Right ventricle myocardium inferior (tissue), 1 donor: ENCODE data around the gene HOXC11. TPM values are rescaled to one million over a fixed set of nuclear protein-coding genes. Genes with fewer than 3 reads are reported as not detected.
A peak's percentile ranks its signal among the peaks of the same experiment; 100 is the strongest.

Source experiments
- ATAC-seq: fragments of 200-7000 bp; cut with Tn5 transposase; one replicate; pipeline ENCODE4 v1.9.1; 2020; ENCODE audit warnings: mild to moderate bottlenecking, moderate library complexity
- DNase-seq: peaks from one replicate; pipeline ENCODE4 v3.0.0; 2021; ENCODE audit errors: missing footprints
- intact Hi-C: fragments of 100-400 bp; cut with DNase I; formaldehyde crosslinking; loops from one replicate; pipeline ENCODE4 v1.11.0; 2022
- total RNA-seq: library from RNA; stranded (reverse); fragmentation: NEBNext Ultra II Directional; extraction: Animal tissue kit (Norgen Biotek cat#: 25700); gene quantifications from one replicate; pipeline ENCODE4 v1.2.1, GENCODE V29; 2021
- donor health status: DM: no; HTN: yes; CAD: no; lungs with severe emphysema.

HOXC11 gene
- total RNA-seq, 1 donor from 2014 or later = not detected

DNA sequence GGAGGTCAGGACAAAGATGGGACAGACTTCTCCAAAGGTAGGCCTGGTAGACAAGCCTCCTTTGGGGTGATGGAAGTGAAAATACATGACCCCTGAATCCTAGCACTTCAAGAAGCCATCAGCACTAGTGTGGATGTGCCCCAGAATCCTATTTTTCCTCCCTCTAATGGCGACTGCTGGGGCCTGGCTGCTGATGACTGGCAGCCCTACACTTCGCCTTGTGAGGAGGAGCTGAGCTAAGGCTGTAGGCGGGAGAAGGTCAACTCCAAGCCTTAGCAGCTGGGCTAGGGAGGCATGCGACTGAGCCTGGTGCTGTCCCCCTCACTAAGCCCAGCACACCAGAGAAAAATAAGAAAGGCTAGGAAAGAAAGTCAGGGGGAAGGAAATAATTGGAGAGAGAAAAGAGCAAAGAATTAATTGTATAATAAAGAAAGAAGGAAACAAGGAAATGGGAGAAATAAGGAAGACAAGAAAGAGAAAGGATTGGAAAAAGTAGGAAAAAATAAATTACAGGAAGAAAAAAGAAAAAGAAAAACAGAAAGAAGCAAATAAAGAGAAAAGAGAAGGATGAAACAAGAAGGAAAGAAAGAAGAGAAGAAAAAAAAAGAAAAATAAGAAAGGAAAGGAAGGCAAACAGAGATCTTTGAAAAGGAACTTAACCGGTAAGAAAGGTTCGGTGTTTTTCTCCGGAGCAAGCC lies 7.3 kb downstream of the HOXC11 start:
- no peak for ATAC-seq
- intact Hi-C loops = no loop called here
- no peak for DNase-seq

DNA sequence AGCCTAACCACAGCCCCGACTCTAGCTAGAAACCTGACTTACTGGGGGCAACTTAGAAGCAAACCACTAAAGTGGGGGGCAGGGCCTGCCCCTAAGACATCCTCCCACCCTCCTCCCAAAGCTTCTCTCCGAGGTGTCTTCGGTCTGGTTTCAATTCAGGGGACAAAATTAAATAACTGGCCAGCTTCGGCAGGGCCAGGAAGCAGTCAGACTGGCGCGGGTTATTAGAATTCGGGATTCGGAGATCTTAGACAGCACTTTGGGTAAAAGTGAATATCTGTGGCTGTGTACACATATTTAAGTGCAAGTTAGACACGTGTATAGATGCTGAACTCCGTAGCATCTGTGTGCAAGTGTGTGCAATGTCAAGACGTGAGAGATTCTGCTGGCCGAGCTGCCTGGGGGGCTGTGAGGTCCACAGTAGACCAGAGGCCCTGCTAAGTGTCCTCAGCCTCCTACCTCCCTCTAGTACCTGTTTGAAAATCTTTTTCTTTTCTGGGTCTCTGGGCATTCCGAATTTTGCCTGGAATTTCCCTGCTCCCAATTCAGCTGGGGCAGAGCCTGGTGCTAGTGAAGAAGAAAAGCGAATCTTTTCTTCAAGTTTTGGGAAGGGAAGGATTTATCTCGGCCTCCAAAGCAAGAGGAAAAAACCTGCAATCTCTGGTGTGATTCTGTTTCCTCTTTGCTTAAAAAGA lies 8.0 kb downstream of the HOXC11 start:
- no peak for ATAC-seq
- intact Hi-C loops = no loop called here

GRCh38 chr12:53981634-53982565 lies 9.0 kb downstream of the HOXC11 start:
- intact Hi-C loops = no loop called here
- ATAC-seq = no peak
- no peak for DNase-seq

More for the DNA sequence above, 8.0 kb downstream of the HOXC11 start:
- no peak for DNase-seq

DNA sequence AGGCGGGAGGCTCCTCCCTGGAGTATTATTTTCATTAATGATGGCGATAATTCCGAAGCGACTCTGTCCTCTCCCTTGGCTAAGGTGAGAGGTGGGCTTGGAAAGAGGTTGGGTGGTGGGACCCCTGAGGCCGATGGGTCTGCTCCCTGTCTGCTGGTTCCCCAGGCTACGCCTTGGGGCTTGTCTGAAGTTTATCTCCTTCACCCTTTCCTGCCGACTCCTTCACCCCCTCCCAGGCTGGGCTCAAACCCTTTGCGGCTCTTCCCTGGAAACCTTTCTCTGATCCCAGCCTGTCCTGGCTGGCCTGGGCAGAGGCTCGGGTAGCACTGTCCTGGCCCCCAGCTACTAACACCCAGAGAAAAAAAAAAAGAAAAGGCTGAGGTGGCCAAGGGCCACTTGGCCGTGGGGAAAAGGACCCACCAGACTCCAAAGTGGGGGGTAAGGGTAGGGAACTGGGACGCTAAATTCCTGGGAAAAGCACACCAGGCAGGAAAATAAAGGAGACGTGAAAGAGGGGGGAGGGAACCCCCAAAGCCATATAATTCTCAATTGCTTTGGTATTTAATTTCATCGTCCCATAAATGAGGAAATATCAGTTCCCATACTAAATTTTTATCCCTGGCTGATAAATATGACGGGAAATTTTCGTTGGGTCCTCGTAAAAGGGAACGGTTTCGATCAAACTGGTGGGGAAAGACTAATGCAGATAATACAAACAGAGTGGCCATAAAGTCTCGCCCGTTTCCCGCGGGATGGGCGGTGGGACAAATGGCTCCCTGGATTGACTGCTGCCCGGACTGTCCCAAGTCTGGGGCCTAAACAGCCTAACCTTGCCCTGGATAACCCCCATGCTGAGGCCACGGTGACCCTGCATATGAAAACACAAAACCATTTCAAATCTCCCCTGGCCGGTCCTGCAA lies 10.0 kb downstream of the HOXC11 start:
- intact Hi-C loops = no loop called here
- no peak for DNase-seq
- no peak for ATAC-seq

DNA sequence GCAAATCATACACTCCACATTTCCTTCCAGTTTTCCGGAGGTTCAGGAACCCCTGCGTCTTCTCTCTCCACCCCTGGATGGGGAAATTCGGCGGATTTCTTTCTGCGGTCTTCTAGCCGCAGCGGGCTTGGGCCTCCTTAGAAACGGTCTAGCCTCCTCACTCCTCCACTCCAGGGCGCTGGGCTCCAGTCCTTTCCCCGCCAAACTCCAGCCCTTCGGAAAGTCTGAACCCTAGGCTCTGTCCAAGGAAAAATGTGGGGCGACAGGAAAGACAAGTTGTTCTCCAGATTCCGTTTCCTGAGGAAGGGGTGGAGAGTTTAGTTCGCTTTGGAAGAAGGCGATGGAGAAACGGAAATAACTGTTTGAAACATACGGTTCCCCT lies 10.6 kb downstream of the HOXC11 start:
- intact Hi-C loops = no loop called here
- ATAC-seq = no peak
- no peak for DNase-seq

- no peak for DNase-seq
- no peak for ATAC-seq
- intact Hi-C loops = no loop called here
These were observed 11.1 kb downstream of the HOXC11 start for GRCh38 chr12:53983950-53984572.

GRCh38 chr12:53984901-53985691 lies 12.2 kb downstream of the HOXC11 start, which contains the start of gene HOXC10:
Gene HOXC10 (plus strand): TSS chr12:53985146. CDS start chr12:53985260, 114 bp downstream.
- intact Hi-C loops = no loop called here
- no peak for ATAC-seq
- peak; percentile 88 for DNase-seq

DNA sequence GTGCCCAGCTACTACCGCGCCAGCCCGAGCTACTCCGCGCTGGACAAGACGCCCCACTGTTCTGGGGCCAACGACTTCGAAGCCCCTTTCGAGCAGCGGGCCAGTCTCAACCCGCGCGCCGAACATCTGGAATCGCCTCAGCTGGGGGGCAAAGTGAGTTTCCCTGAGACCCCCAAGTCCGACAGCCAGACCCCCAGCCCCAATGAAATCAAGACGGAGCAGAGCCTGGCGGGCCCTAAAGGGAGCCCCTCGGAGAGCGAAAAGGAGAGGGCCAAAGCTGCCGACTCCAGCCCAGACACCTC lies 12.7 kb downstream of the HOXC11 start:
- ATAC-seq = no peak
- intact Hi-C loops = no loop called here
- no peak for DNase-seq

- DNase-seq = no peak
- no peak for ATAC-seq
- intact Hi-C loops = no loop called here
These were observed 13.2 kb downstream of the HOXC11 start for GRCh38 chr12:53985994-53986685.

DNA sequence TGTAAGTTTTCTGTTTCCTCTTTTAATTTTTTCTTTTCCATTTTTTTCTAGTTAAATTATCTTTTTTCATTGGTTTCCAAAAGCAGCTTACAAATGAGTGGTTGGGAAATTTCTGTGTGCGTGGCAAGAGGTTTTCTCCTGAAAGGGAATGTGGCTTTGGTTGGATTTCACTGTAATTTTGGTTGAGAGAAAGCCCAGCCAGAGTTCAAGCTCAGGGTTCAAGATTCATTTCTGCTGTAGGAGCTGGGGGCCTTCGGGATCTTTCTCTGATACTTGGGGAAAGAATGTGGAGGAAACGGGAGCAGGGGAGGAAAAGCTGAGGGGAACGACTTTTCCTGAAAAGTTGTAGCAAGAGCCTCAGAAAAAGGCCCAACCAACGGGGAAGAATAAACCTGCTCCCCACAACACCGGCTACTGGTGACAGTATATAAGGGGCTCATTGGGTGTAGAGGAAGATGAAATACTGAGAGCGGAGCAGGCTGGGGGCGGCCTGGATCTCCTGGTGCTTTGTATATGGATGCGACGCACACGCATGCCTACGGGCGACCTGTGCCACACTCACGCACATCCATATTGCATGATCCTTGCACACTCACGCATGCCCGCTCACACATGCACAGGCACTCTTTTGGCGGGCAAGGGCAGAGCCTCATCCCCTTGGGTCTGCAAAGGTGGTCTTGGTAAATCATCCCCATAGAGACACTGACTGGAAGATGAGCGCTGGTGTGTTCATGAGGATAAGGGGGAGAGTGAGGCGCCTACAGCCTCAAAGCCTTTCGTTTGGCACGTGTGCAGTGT lies 14.0 kb downstream of the HOXC11 start:
- ATAC-seq (no peak), DNase-seq (no peak)
- intact Hi-C loops = no loop called here

DNA sequence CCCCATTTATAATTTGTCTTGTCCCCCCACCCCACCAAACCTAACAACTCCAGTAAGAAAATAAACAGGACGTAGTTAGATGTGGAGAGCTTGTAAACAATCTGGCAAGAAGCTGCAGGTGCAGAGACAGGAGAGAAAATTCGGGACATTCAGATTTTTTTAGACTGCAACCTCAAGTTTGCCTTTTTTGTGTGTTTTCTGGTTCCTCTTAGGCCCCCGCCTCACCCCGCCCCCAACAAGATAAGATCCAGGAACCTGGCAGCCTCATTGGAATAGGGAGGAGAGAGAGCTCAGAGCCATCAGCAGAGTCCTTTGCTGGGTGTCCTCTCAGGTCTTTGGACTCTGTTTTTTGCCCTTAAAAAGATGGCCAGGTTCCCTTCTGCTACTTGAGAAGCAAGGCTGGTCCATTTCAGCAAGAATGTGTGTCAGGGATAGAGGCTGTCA lies 14.9 kb downstream of the HOXC11 start:
- intact Hi-C loops = no loop called here
- ATAC-seq (no peak), DNase-seq (no peak)

DNA sequence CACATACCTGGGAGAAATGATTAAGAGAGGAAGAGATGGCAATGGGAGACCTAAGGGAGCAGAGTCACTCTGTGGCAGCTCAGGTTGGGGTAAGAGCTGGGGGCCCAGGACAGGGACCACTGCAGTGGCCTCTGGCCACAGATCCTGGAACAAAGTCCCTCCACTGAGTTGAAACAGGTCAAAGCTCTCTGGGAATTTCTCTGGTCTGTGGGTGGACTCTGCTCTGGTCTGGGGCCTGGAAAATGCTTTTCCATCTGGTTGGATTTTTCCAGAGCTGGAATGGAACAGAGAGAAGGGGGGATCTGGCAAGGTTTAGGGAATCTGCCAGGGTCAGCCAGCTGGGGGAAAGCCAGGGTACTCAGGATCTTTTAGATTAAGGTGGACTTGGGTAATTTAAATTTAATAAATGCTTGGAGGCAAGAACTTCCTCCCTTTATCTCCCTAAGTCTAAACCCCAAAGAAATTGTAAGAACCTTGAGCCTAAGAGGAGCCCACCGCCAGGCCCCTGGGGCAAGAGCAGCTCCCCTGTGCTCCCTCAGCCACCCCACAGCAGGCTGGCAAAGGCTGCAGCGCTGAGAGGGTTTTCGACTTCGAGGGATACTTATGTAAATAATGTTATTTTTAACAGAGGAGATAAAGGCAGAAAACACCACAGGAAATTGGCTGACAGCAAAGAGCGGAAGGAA lies 15.8 kb downstream of the HOXC11 start:
- intact Hi-C loops = no loop called here
- DNase-seq = no peak
- ATAC-seq = no peak

- ATAC-seq (no peak), DNase-seq (no peak)
- intact Hi-C loops = no loop called here
These were observed 16.5 kb downstream of the HOXC11 start for GRCh38 chr12:53989227-53990113.

GRCh38 chr12:53990311-53991076 lies 17.6 kb downstream of the HOXC11 start:
- DNase-seq (no peak), ATAC-seq (no peak)
- intact Hi-C loops = no loop called here
